PC-3 (cell line): ENCODE results near the gene NECTIN4. TPM values are rescaled to one million over a fixed set of nuclear protein-coding genes. Genes with fewer than 3 reads are reported as not detected.

Experiments used
- ATAC-seq: fragments of 200-7000 bp; cut with Tn5 transposase; 2 replicates; pipeline ENCODE4 v1.9.1; 2020; ENCODE audit warnings: mild to moderate bottlenecking, moderate library complexity
- BruUV-seq: library from RNA; stranded (reverse); fragments of 400-500 nt; replicated peaks from 2 replicates; lab custom pipeline; 2021; lab: Mats Ljungman, UMichigan
- CTCF ChIA-PET: fragments of 300-600 bp; sonication (Branson Sonifier 250); formaldehyde crosslinking; loops from one replicate; lab custom pipeline; 2022; ENCODE audit warnings: antibody characterized with exemption; lab: Charles Lee
- POLR2A ChIA-PET: fragments of 300-600 bp; sonication (Branson Sonifier 250); formaldehyde crosslinking; loops from one replicate; lab custom pipeline; 2022; ENCODE audit warnings: antibody characterized with exemption; ENCODE audit not compliant: unreplicated experiment; lab: Charles Lee
- DNase-seq: peaks from one replicate; pipeline ENCODE4 v3.0.0-alpha.2; 2015
- H2AFZ ChIP-seq: fragments of 300-600 bp; sonication (generic); 2 replicates; pipeline ENCODE4 v1.6.0; 2016; ENCODE audit warnings: antibody characterized with exemption, low read length
- H3F3A ChIP-seq: fragments of 300-600 bp; sonication (generic); one replicate; pipeline ENCODE4 v1.6.0; 2017; ENCODE audit warnings: antibody characterized with exemption, low read length, control low read depth, mild to moderate bottlenecking; ENCODE audit not compliant: unreplicated experiment
- H3K27ac ChIP-seq: fragments of 300-600 bp; sonication (generic); 2 replicates; pipeline ENCODE4 v1.5.1; 2016; ENCODE audit warnings: mild to moderate bottlenecking, low read length
- H3K27me3 ChIP-seq: fragments of 300-600 bp; sonication (generic); 2 replicates; pipeline ENCODE4 v1.6.1; 2016; ENCODE audit warnings: low read length, mixed read lengths
- H3K36me3 ChIP-seq: fragments of 300-600 bp; sonication (generic); 2 replicates; pipeline ENCODE4 v1.6.1; 2016; ENCODE audit warnings: low read depth, mixed run types, low read length, mixed read lengths
- H3K4me1 ChIP-seq: fragments of 300-600 bp; sonication (generic); 2 replicates; pipeline ENCODE4 v1.5.1; 2016; ENCODE audit warnings: low read length; ENCODE audit not compliant: insufficient read depth
- H3K4me2 ChIP-seq: fragments of 300-600 bp; sonication (generic); 2 replicates; pipeline ENCODE4 v1.6.0; 2016; ENCODE audit warnings: low read length
- H3K4me3 ChIP-seq: fragments of 300-600 bp; sonication (generic); 2 replicates; pipeline ENCODE4 v1.5.1; 2016; ENCODE audit warnings: mild to moderate bottlenecking, low read length, mixed read lengths
- H3K79me2 ChIP-seq: fragments of 300-600 bp; sonication (generic); 2 replicates; pipeline ENCODE4 v1.6.1; 2017; ENCODE audit warnings: low read length, mixed read lengths
- H3K9ac ChIP-seq: fragments of 300-600 bp; sonication (generic); 2 replicates; pipeline ENCODE4 v1.6.0; 2016; ENCODE audit warnings: mild to moderate bottlenecking, low read length
- H3K9me2 ChIP-seq: fragments of 300-600 bp; sonication (generic); replicated peaks from 2 replicates; pipeline ENCODE4 v1.6.1; 2016; ENCODE audit warnings: mixed run types, low read length, mixed read lengths
- H3K9me3 ChIP-seq: fragments of 300-600 bp; sonication (generic); 2 replicates; pipeline ENCODE4 v1.6.1; 2016; ENCODE audit warnings: low read length, mixed read lengths
- H4K20me1 ChIP-seq: fragments of 300-600 bp; sonication (generic); 2 replicates; pipeline ENCODE4 v1.6.1; 2016; ENCODE audit warnings: low read length, mixed read lengths
- EZH2 ChIP-seq: fragments of 300-600 bp; sonication (generic); IDR thresholded peaks from one replicate; pipeline ENCODE4 v1.6.1; 2017; ENCODE audit warnings: antibody characterized with exemption, mild to moderate bottlenecking, low read length; ENCODE audit not compliant: unreplicated experiment
- EZH2phosphoT487 ChIP-seq: fragments of 300-600 bp; sonication (generic); IDR thresholded peaks from 2 replicates; pipeline ENCODE4 v1.6.1; 2018; ENCODE audit warnings: mild to moderate bottlenecking, antibody characterized with exemption, low read length, borderline replicate concordance
- intact Hi-C: fragments of 100-400 bp; cut with micrococcal nuclease; formaldehyde crosslinking; loops from 2 replicates; pipeline ENCODE4 v1.9.0; 2023
- total RNA-seq: library from RNA; depleted of rRNA; stranded (reverse); fragments of >200 nt; gene quantifications from 2 replicates; pipeline ENCODE4 v1.2.3, GENCODE V29; 2014
- TF ChIP-seq, protein P1 (sequence below): fragments of 300-600 bp; sonication (generic); conservative IDR thresholded peaks from 2 replicates; pipeline ENCODE4 v1.5.1; 2017; ENCODE audit warnings: antibody characterized with exemption, low read depth, mild to moderate bottlenecking, low read length

Gene NECTIN4
- total RNA-seq, 1 experiment from 2014 or later, result 6.8 TPM

- Histone ChIP-seq H3F3A (no peaks in the 10 kb centered on the region), H3K4me1 (peaks cover 13% of the 10 kb centered on the region), H3K4me3 (peak overlapping the region; percentile 80), H3K9ac (peak overlapping the region; percentile 81), H3K27ac (peak overlapping the region; percentile 82), H3K36me3 (peaks cover 34% of the 10 kb centered on the region), H3K79me2 (peaks cover 32% of the 10 kb centered on the region), H3K27me3 (no peaks in the 10 kb centered on the region), H2AFZ (peak overlapping the region; percentile 94), H3K9me2 (no peaks in the 10 kb centered on the region), H3K4me2 (peak overlapping the region; percentile 91), H3K9me3 (peaks cover 6% of the 10 kb centered on the region; the same call in 1 of the 2 replicates), H4K20me1 (no peaks in the 10 kb centered on the region)
- DNase-seq (peak; percentile 73), ATAC-seq (peak; percentile 73)
- CTCF ChIA-PET, result interaction anchor here (2.2 kb wide), 1 partner anchor 48 kb away, joined by 8 read pairs; no protein-coding TSS in a partner anchor
- POLR2A ChIA-PET, result interaction anchor here (0.6 to 1.0 kb wide), 3 partner anchors 24 to 54 kb away, joined by 5 to 12 read pairs (median 6); partner anchors contain the start of gene F11R
- intact Hi-C loops, result loop anchor here (1.0 kb wide), 3 partner anchors 23 to 52 kb away; no protein-coding TSS in a partner anchor
- BruUV-seq, result TSS peak; percentile 59
- TF ChIP-seq EZH2, result no peak
- no peak for TF ChIP-seq EZH2phosphoT487
- TF ChIP-seq, protein P1, sequence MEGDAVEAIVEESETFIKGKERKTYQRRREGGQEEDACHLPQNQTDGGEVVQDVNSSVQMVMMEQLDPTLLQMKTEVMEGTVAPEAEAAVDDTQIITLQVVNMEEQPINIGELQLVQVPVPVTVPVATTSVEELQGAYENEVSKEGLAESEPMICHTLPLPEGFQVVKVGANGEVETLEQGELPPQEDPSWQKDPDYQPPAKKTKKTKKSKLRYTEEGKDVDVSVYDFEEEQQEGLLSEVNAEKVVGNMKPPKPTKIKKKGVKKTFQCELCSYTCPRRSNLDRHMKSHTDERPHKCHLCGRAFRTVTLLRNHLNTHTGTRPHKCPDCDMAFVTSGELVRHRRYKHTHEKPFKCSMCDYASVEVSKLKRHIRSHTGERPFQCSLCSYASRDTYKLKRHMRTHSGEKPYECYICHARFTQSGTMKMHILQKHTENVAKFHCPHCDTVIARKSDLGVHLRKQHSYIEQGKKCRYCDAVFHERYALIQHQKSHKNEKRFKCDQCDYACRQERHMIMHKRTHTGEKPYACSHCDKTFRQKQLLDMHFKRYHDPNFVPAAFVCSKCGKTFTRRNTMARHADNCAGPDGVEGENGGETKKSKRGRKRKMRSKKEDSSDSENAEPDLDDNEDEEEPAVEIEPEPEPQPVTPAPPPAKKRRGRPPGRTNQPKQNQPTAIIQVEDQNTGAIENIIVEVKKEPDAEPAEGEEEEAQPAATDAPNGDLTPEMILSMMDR, result no peak
These were observed 44.2 kb downstream of the NECTIN4 start for GRCh38 chr1:161044908-161045735.

DNA sequence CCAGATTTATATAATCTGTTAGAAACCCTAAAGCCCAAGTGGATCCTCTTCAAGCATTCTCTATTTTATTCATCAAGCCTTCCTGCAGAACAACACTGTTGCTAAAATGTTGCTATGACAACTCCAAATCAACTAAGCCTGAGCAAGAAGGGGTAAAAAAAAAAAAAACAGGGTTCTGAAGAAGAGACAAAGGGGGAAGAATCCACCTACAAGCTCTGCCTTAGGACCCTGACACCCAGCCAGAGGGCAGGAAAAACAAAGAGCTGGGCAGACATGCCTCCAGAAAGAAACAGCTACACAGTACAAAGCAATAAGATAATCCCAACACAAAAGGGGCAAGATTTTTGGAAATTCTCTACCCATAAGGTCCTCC lies 44.8 kb downstream of the NECTIN4 start:
- H3F3A ChIP-seq, result no peaks in the 10 kb centered on the region
- peak overlapping the region; percentile 94 for H2AFZ ChIP-seq
- peaks cover 32% of the 10 kb centered on the region for H3K79me2 ChIP-seq
- no peaks in the 10 kb centered on the region for H4K20me1 ChIP-seq
- POLR2A ChIA-PET, result interaction anchor here (0.7 kb wide), 2 partner anchors 24 to 29 kb away, joined by 6 to 15 read pairs; no protein-coding TSS in a partner anchor
- H3K4me2 ChIP-seq, result peak overlapping the region; percentile 91
- H3K9me2 ChIP-seq, result no peaks in the 10 kb centered on the region
- no TSS peak for BruUV-seq
- DNase-seq (no peak), ATAC-seq (no peak)
- intact Hi-C loops, result no loop called here
- H3K27me3 ChIP-seq, result no peaks in the 10 kb centered on the region
- H3K9me3 ChIP-seq, result peaks cover 6% of the 10 kb centered on the region; the same call in 1 of the 2 replicates
- peak overlapping the region; percentile 81 for H3K9ac ChIP-seq
- H3K27ac ChIP-seq, result peak overlapping the region; percentile 82
- TF ChIP-seq EZH2phosphoT487 (no peak), EZH2 (no peak)
- TF ChIP-seq, protein P1, result no peak
- H3K4me3 ChIP-seq, result peak overlapping the region; percentile 80
- H3K36me3 ChIP-seq, result peaks cover 40% of the 10 kb centered on the region
- CTCF ChIA-PET, result interaction anchor here (2.2 kb wide), 1 partner anchor 47 kb away, joined by 8 read pairs; no protein-coding TSS in a partner anchor
- peaks cover 13% of the 10 kb centered on the region for H3K4me1 ChIP-seq
